Osteoblast (primary cell): ENCODE data around the gene G6PD. TPM values are rescaled to one million over a fixed set of nuclear protein-coding genes. Genes with fewer than 3 reads are reported as not detected.

ENCODE experiments used
- DNase-seq: peaks from one replicate; pipeline ENCODE4 v3.0.0; 2011; ENCODE audit warnings: low spot score, mixed read lengths; ENCODE audit not compliant: insufficient read length; ENCODE audit errors: missing footprints
- H2AFZ ChIP-seq: 2 replicates; pipeline ENCODE4 v1.6.0; 2011; ENCODE audit warnings: mild to moderate bottlenecking, low read length
- H3K27ac ChIP-seq: 2 replicates; pipeline ENCODE4 v1.5.1; 2011; ENCODE audit warnings: mild to moderate bottlenecking, low read depth, low read length, moderate library complexity
- H3K27me3 ChIP-seq: 2 replicates; pipeline ENCODE4 v1.6.0; 2012; ENCODE audit warnings: mild to moderate bottlenecking, control low read depth, inconsistent platforms, low read length, moderate library complexity; ENCODE audit not compliant: insufficient read depth
- H3K36me3 ChIP-seq: 2 replicates; pipeline ENCODE4 v1.5.1; 2011; ENCODE audit warnings: mild to moderate bottlenecking, low read length, control low read depth, moderate library complexity; ENCODE audit not compliant: insufficient read depth
- H3K4me1 ChIP-seq: 2 replicates; pipeline ENCODE4 v1.5.1; 2011; ENCODE audit warnings: mild to moderate bottlenecking, low read length, control low read depth, moderate library complexity; ENCODE audit not compliant: insufficient read depth
- H3K4me2 ChIP-seq: 2 replicates; pipeline ENCODE4 v1.6.0; 2011; ENCODE audit warnings: mild to moderate bottlenecking, low read length; ENCODE audit not compliant: insufficient read depth
- H3K4me3 ChIP-seq: fragments of 200-600 bp; sonication (generic); 3 replicates; pipeline ENCODE4 v1.5.1; 2012; ENCODE audit warnings: mild to moderate bottlenecking, low read length, inconsistent platforms; ENCODE audit not compliant: insufficient read depth
- H3K79me2 ChIP-seq: 2 replicates; pipeline ENCODE4 v1.6.0; 2012; ENCODE audit warnings: mild to moderate bottlenecking, low read length, control low read depth, inconsistent platforms; ENCODE audit not compliant: insufficient read depth
- H3K9me3 ChIP-seq: 2 replicates; pipeline ENCODE4 v1.5.1; 2011; ENCODE audit warnings: low read depth, low read length, control low read depth
- H4K20me1 ChIP-seq: 2 replicates; pipeline ENCODE4 v1.6.0; 2012; ENCODE audit warnings: mild to moderate bottlenecking, low read length, control low read depth; ENCODE audit not compliant: insufficient read depth
- CTCF ChIP-seq: IDR thresholded peaks from 2 replicates; pipeline ENCODE4 v1.5.1; 2011; ENCODE audit warnings: mild to moderate bottlenecking, low read depth, low read length, moderate library complexity; ENCODE audit errors: extremely low read depth
- total RNA-seq: library from RNA; depleted of rRNA; stranded (reverse); fragments of >200 nt; gene quantifications from 2 replicates; pipeline ENCODE4 v1.2.3, GENCODE V29; 2012

Gene G6PD
- total RNA-seq, 1 donor, result 88.7 TPM

GRCh38 chrX:154485150-154486051, 61.2 kb downstream of the G6PD start:
- DNase-seq, result peak; percentile 85
- Histone ChIP-seq H4K20me1 (peaks cover 7% of the 10 kb centered on the region), H3K79me2 (peaks cover 22% of the 10 kb centered on the region), H2AFZ (no peak overlapping the region), H3K27me3 (no peaks in the 10 kb centered on the region), H3K27ac (peak overlapping the region; percentile 4), H3K4me2 (peak overlapping the region; percentile 71), H3K9me3 (no peaks in the 10 kb centered on the region), H3K36me3 (peaks cover 20% of the 10 kb centered on the region), H3K4me3 (peak overlapping the region; percentile 73), H3K4me1 (peaks cover 10% of the 10 kb centered on the region)
- TF ChIP-seq CTCF, result no peak

- Histone ChIP-seq H3K36me3 (peaks cover 20% of the 10 kb centered on the region), H3K4me3 (no peak overlapping the region), H3K9me3 (no peaks in the 10 kb centered on the region), H3K4me2 (no peak overlapping the region), H3K27ac (no peak overlapping the region), H3K79me2 (peaks cover 20% of the 10 kb centered on the region), H3K27me3 (no peaks in the 10 kb centered on the region), H3K4me1 (peaks cover 6% of the 10 kb centered on the region), H2AFZ (no peak overlapping the region), H4K20me1 (peaks cover 7% of the 10 kb centered on the region)
- DNase-seq, result peak; percentile 91
- TF ChIP-seq CTCF, result no peak
These were observed 62.1 kb downstream of the G6PD start for GRCh38 chrX:154484255-154485149.

- no peak for TF ChIP-seq CTCF
- Histone ChIP-seq H2AFZ (no peak overlapping the region), H3K27me3 (no peaks in the 10 kb centered on the region), H3K79me2 (peaks cover 12% of the 10 kb centered on the region), H3K4me3 (no peak overlapping the region), H3K9me3 (no peaks in the 10 kb centered on the region), H4K20me1 (no peaks in the 10 kb centered on the region), H3K4me2 (no peak overlapping the region), H3K4me1 (no peaks in the 10 kb centered on the region), H3K27ac (no peak overlapping the region), H3K36me3 (peaks cover 19% of the 10 kb centered on the region)
- DNase-seq, result peak; percentile 80
These were observed 63.3 kb downstream of the G6PD start for GRCh38 chrX:154483325-154483724.
